Gastroesophageal sphincter (tissue), 4 donors: ENCODE data around the gene BANP. TPM values are rescaled to one million over a fixed set of nuclear protein-coding genes. Genes with fewer than 3 reads are reported as not detected.
"Not testable (repeated sequence)": the region's sequence is repeated elsewhere in the genome, so short reads cannot be mapped to it uniquely, and the experiment has no call there.

Source experiments
- ATAC-seq: fragments of 150-250 bp; one replicate; pipeline ENCODE4 v1.9.1; 2016; ENCODE audit warnings: mild to moderate bottlenecking, moderate library complexity
- H3K27ac ChIP-seq, 4 donors: fragments of 200-600 bp; sonication (generic) in 3 of 4; 1 replicate in 3 of 4; 2 replicates in 1 of 4; pipeline ENCODE4 v1.5.1; 2016 to 2019
- H3K27me3 ChIP-seq: fragments of 200-600 bp; sonication (generic); one replicate; pipeline ENCODE4 v1.5.1; 2019
- H3K36me3 ChIP-seq, 2 donors: fragments of 200-600 bp; sonication (generic); one replicate each; pipeline ENCODE4 v1.5.1; 2019; ENCODE audit warnings: control low read depth in 1 of 2
- H3K4me1 ChIP-seq, 3 donors: fragments of 200-600 bp; sonication (generic); 1 replicate in 2 of 3; 2 replicates in 1 of 3; pipeline ENCODE4 v1.5.1; 2016 to 2019; ENCODE audit warnings: control low read depth in 2 of 3
- H3K4me3 ChIP-seq, 2 donors: fragments of 200-600 bp; sonication (generic); one replicate each; pipeline ENCODE4 v1.5.1; 2019; ENCODE audit warnings: mild to moderate bottlenecking in 1 of 2, moderate library complexity in 1 of 2
- H3K9me3 ChIP-seq, 3 donors: fragments of 200-600 bp; sonication (generic); one replicate each; pipeline ENCODE4 v1.5.1; 2017 to 2019; ENCODE audit warnings: control low read depth in 2 of 3
- EP300 ChIP-seq: sonication (generic); formaldehyde crosslinking; IDR thresholded peaks from one replicate; pipeline ENCODE4 v1.6.1; 2017; ENCODE audit warnings: antibody characterized with exemption, mild to moderate bottlenecking
- POLR2A ChIP-seq, 2 donors: fragments of 450-650 bp; IDR thresholded peaks; one replicate each; pipeline ENCODE4 v1.6.1; 2017; ENCODE audit warnings: antibody characterized with exemption in 2 of 2, mild to moderate bottlenecking in 2 of 2, moderate library complexity in 1 of 2
- POLR2AphosphoS5 ChIP-seq: sonication (generic); formaldehyde crosslinking; IDR thresholded peaks from one replicate; pipeline ENCODE4 v1.6.1; 2017; ENCODE audit warnings: antibody characterized with exemption
- WGBS, 2 donors: methylation state at CpG; one replicate each; pipeline ENCODE4 v1.1.5; 2018; ENCODE audit warnings: low coverage in 1 of 2; 5-methylcytosine and 5-hydroxymethylcytosine counted together
- total RNA-seq, 4 donors: library from RNA; depleted of rRNA; stranded (reverse); fragments of >200 nt; gene quantifications; one replicate each; pipeline ENCODE4 v1.1.0, GENCODE V29; 2016
- TF ChIP-seq, protein P1 (sequence below), 4 experiments: fragments of 200-600 bp in 2 of 4; fragments of 450-650 bp in 2 of 4; sonication (generic) in 1 of 4; IDR thresholded peaks; one replicate each; pipeline ENCODE4 v1.5.1; 2017 to 2019; ENCODE audit warnings: antibody characterized with exemption in 4 of 4, mild to moderate bottlenecking in 2 of 4, moderate library complexity in 2 of 4

Gene BANP
- total RNA-seq, 4 donors from 2014 or later, result 17.1 to 33.1 (median 24.2) TPM

DNA sequence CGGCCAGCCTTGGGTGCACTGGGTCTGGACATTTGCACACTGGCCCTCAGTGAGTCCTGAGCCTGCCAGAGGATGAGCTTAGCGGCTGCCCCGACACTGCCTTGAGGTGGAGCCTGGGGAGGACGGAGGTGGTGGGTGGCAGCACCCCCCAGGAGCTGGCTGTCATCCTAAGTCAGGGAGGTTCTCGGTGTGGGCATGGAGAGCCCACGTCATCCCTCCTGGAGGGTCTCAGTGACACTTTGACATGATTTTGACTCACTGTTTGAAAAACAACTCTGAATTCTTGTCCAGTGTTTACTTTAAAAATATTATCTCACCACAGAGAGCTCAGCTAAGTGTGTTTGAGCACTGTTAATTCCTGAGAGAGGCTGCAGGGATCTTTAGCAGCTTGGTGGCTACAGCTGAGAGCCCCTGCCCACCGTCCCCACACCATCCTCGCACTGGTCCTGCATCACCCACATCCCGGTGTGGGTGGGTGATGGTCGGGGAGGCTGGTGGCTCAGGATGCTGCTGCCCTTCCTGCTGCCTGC, 63.1 kb downstream of the BANP start:
- Histone ChIP-seq H3K27ac (peak overlapping the region in 1 of 4 donors; percentile 41), H3K9me3 (no peaks in the 10 kb centered on the region), H3K4me1 (peaks cover 0 to 13% (median 6%) of the 10 kb centered on the region in 3 donors), H3K4me3 (no peak overlapping the region), H3K27me3 (no peaks in the 10 kb centered on the region), H3K36me3 (peaks cover 0 to 62% of the 10 kb centered on the region in 2 donors)
- ATAC-seq, result no peak
- TF ChIP-seq POLR2A (IDR thresholded peaks at IDR 0.05) (no peak), POLR2AphosphoS5 (no peak), EP300 (no peak)
- TF ChIP-seq, protein P1, sequence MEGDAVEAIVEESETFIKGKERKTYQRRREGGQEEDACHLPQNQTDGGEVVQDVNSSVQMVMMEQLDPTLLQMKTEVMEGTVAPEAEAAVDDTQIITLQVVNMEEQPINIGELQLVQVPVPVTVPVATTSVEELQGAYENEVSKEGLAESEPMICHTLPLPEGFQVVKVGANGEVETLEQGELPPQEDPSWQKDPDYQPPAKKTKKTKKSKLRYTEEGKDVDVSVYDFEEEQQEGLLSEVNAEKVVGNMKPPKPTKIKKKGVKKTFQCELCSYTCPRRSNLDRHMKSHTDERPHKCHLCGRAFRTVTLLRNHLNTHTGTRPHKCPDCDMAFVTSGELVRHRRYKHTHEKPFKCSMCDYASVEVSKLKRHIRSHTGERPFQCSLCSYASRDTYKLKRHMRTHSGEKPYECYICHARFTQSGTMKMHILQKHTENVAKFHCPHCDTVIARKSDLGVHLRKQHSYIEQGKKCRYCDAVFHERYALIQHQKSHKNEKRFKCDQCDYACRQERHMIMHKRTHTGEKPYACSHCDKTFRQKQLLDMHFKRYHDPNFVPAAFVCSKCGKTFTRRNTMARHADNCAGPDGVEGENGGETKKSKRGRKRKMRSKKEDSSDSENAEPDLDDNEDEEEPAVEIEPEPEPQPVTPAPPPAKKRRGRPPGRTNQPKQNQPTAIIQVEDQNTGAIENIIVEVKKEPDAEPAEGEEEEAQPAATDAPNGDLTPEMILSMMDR (IDR thresholded peaks at IDR 0.05), result no peak
- 27% methylated on average over 3 of the region's 10 CpGs; no CpG with 5 or more reads in 1 of the 2 donors for WGBS, 2 donors

DNA sequence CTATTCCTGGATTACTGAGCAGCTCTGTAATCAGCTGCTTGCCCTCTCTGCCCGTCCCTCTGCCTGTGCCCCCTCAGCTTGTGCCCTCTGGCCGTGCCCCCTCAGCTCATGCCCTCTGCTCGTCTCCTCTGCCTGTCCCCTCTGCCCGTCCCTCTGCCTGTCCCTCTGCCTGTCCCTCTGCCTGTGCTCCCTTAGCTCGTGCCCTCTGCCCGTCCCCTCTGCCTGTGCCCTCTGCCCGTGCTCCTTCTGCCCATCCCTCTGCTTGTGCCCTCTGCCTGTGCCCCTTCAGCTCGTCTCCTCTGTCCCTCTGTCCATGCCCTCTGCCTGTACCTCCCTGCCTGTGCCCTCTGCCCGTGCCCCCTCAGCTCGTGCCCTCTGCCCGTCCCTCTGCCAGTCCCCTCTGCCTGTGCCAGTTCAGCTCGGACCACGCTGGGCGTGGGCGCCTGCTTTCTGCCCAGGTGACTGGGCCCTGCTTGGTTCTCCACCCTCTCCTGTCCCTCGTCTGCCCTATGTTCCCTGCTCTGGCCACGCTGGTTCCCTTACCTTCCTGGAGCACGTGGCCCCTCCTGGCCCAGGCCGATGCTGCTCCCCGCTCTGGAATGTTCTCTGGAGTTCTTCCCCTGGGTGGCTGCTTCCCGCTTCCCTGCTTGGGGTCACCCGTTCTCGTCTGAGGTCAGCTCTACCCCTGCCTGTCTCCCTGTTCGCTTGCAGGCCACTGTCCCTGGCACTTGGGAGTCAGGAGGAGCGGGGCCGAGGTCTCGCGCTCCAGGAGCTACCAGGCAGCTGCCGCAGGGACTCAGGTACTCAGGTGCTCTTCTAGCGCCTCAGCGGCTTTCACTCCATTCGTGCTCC, 63.9 kb downstream of the BANP start:
- TF ChIP-seq POLR2A (IDR thresholded peaks at IDR 0.05), result no peak
- no peak for TF ChIP-seq EP300
- TF ChIP-seq, protein P1 (IDR thresholded peaks at IDR 0.05), result no peak
- TF ChIP-seq POLR2AphosphoS5, result no peak
- 88 to 93% methylated on average over 16 to 17 of the region's 32 CpGs for WGBS, 2 donors
- Histone ChIP-seq H3K4me3 (no peak overlapping the region), H3K9me3 (no peaks in the 10 kb centered on the region), H3K4me1 (peaks cover 0 to 20% (median 6%) of the 10 kb centered on the region in 3 donors), H3K36me3 (peaks cover 0 to 60% of the 10 kb centered on the region in 2 donors), H3K27me3 (no peaks in the 10 kb centered on the region), H3K27ac (no peak overlapping the region)
- ATAC-seq, result no peak

DNA sequence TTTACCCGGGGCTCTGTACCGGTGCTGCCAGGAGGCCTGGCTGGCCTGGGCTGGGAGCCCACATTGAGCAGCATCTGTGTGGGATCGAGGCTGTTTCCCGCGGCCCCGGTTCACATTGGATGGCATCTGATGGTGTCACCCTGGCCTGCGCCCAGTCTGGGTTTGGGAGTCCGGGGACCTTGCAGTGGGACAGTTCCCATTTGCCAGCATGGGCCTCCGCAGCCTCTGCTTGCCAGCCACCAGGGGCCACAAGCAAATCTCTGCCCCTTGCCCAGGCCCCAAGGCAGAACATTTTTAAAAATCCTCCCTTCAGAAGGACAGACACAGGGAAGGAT, 64.5 kb downstream of the BANP start:
- ATAC-seq, result no peak
- H3K36me3 ChIP-seq, result peaks cover 0 to 56% of the 10 kb centered on the region in 2 donors
- 80% methylated on average over 3 of the region's 9 CpGs; no CpG with 5 or more reads in 1 of the 2 donors for WGBS, 2 donors

DNA sequence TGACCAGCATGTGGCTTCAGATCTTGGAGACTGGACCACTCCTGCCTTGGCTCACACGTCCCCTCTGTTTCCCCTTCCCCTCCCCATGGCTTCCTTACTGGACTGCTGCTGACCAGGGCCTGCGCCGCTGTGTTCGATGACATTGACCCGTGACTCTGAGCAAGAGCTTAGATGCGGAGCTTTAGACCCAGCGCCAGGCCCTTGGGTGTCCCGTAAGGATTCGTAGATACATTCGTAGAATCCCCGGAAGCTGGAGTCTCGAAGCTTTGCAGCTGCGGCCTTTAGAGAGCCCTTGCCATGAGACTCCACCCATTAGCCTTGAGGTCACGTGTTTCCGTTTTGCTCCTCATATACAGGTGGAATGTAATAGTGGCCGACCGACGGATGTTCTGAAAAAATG, 65.2 kb downstream of the BANP start:
- H3K4me3 ChIP-seq, ATAC-seq, H3K27me3 ChIP-seq, H3K9me3 ChIP-seq, H3K27ac ChIP-seq: not testable (repeated sequence)
- peaks cover 0 to 21% (median 6%) of the 10 kb centered on the region in 3 donors for H3K4me1 ChIP-seq
- WGBS, 2 donors, result 84 to 100% methylated on average over 1 to 7 of the region's 18 CpGs
- peaks cover 0 to 50% of the 10 kb centered on the region in 2 donors for H3K36me3 ChIP-seq

More for the DNA sequence above, 64.5 kb downstream of the BANP start:
- Histone ChIP-seq H3K27me3 (no peaks in the 10 kb centered on the region), H3K4me3 (no peak overlapping the region), H3K4me1 (peaks cover 0 to 21% (median 6%) of the 10 kb centered on the region in 3 donors), H3K9me3 (no peaks in the 10 kb centered on the region), H3K27ac (no peak overlapping the region)
- TF ChIP-seq POLR2AphosphoS5 (no peak), POLR2A (IDR thresholded peaks at IDR 0.05) (no peak)
- TF ChIP-seq, protein P1 (IDR thresholded peaks at IDR 0.05), result no peak

DNA sequence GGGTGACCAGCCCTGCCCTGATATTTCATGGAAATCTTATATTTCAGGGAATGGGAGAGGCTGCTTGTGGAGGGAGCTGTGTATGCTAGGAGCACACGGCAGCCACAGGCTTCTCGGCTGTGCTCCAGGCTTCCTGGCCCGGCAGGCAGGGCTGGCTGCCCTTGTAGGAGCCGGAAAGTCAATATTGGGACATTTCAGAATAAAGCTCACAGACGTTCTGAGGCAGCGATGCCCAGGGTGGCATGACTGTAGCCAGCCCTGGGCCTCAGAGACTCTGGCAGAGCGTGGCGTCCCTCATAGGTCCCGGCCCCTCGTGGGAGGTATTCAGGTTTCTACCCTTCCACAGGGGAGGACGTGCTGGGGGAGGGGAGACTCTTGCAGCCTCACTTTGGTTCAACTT, 65.7 kb downstream of the BANP start:
- Histone ChIP-seq H3K4me1 (peaks cover 0 to 21% (median 6%) of the 10 kb centered on the region in 3 donors), H3K27me3 (no peaks in the 10 kb centered on the region), H3K36me3 (peaks cover 0 to 51% of the 10 kb centered on the region in 2 donors), H3K4me3 (no peak overlapping the region), H3K27ac (no peak overlapping the region), H3K9me3 (no peaks in the 10 kb centered on the region)
- ATAC-seq, result no peak
- WGBS, 2 donors, result no CpG with 5 or more reads among the region's 11 CpGs
- TF ChIP-seq EP300 (no peak), POLR2AphosphoS5 (no peak), POLR2A (IDR thresholded peaks at IDR 0.05) (no peak)
- TF ChIP-seq, protein P1 (IDR thresholded peaks at IDR 0.05), result no peak
